Thyroid gland (tissue), 4 donors: ENCODE data around the gene OAS2. TPM values are rescaled to one million over a fixed set of nuclear protein-coding genes. Genes with fewer than 3 reads are reported as not detected.

Experiments
- DNase-seq, 2 donors: peaks; one replicate each; pipeline ENCODE4 v3.0.0-alpha.2; 2019
- H3K27ac ChIP-seq, 3 donors: fragments of 200-600 bp; sonication (generic); 1 replicate in 2 of 3; 2 replicates in 1 of 3; pipeline ENCODE4 v1.5.1; 2016 to 2019; ENCODE audit warnings: mild to moderate bottlenecking in 1 of 3, moderate library complexity in 1 of 3
- H3K27me3 ChIP-seq: fragments of 200-600 bp; sonication (generic); one replicate; pipeline ENCODE4 v1.5.1; 2019
- H3K36me3 ChIP-seq, 2 donors: fragments of 200-600 bp; sonication (generic); one replicate each; pipeline ENCODE4 v1.5.1; 2016 to 2019
- H3K4me1 ChIP-seq, 2 donors: fragments of 200-600 bp; sonication (generic); one replicate each; pipeline ENCODE4 v1.5.1; 2017 to 2019
- H3K4me3 ChIP-seq, 3 donors: fragments of 200-600 bp; sonication (generic); replicated peaks in 1 of 3; 1 replicate in 2 of 3; 2 replicates in 1 of 3; pipeline ENCODE4 v1.5.1; 2016; ENCODE audit warnings: mild to moderate bottlenecking in 1 of 3
- H3K9me3 ChIP-seq: fragments of 200-600 bp; sonication (generic); one replicate; pipeline ENCODE4 v1.5.1; 2017
- POLR2A ChIP-seq, 2 donors: fragments of 450-650 bp; IDR thresholded peaks; one replicate each; pipeline ENCODE4 v1.6.1; 2017; ENCODE audit warnings: antibody characterized with exemption in 2 of 2, mild to moderate bottlenecking in 2 of 2, moderate library complexity in 1 of 2
- WGBS, 2 donors: methylation state at CpG; one replicate each; pipeline ENCODE4 v1.1.5; 2017; 5-methylcytosine and 5-hydroxymethylcytosine counted together
- intact Hi-C: fragments of 100-400 bp; cut with DNase I; formaldehyde crosslinking; loops from one replicate; pipeline ENCODE4 v1.15.1; 2023
- total RNA-seq, 4 donors: library from RNA; depleted of rRNA; stranded (reverse); fragments of >200 nt; gene quantifications; one replicate each; pipeline ENCODE4 v1.2.3, GENCODE V29; 2016
- TF ChIP-seq, protein P1 (sequence below), 6 experiments: fragments of 200-600 bp in 3 of 6; fragments of 450-650 bp in 3 of 6; sonication (generic) in 3 of 6; IDR thresholded peaks; one replicate each; pipeline ENCODE4 v1.5.1; 2016 to 2019; ENCODE audit warnings: antibody characterized with exemption in 6 of 6, mild to moderate bottlenecking in 2 of 6, inconsistent platforms in 1 of 6, moderate library complexity in 1 of 6

OAS2 gene
- total RNA-seq, 4 donors from 2014 or later: 2.7 to 9.1 (median 6.0) TPM

DNA sequence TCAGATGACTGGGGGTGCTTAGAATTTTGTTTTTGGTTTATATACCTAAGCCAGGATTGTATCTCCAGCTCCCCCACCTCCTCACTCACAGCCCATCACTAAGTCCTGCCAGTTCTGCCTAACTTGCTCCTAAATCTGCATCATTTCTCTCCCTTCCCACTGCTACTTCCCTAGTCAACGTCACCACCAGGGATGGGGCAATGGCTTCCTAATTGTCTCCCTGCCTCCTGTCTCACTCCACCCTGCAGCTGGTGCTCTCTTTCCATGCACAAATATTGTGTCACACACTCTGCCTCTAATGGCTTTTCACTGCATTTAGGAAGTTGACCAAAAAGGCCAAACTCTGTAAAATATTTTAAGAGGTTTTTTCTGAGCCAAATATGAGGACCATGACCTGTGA is 11.5 kb downstream of the OAS2 start:
- Histone ChIP-seq H3K4me1 (no peaks in the 10 kb centered on the region), H3K27ac (no peak overlapping the region), H3K9me3 (no peaks in the 10 kb centered on the region), H3K4me3 (no peak overlapping the region), H3K27me3 (no peaks in the 10 kb centered on the region), H3K36me3 (no peaks in the 10 kb centered on the region)
- intact Hi-C loops: no loop called here
- TF ChIP-seq, protein P1, sequence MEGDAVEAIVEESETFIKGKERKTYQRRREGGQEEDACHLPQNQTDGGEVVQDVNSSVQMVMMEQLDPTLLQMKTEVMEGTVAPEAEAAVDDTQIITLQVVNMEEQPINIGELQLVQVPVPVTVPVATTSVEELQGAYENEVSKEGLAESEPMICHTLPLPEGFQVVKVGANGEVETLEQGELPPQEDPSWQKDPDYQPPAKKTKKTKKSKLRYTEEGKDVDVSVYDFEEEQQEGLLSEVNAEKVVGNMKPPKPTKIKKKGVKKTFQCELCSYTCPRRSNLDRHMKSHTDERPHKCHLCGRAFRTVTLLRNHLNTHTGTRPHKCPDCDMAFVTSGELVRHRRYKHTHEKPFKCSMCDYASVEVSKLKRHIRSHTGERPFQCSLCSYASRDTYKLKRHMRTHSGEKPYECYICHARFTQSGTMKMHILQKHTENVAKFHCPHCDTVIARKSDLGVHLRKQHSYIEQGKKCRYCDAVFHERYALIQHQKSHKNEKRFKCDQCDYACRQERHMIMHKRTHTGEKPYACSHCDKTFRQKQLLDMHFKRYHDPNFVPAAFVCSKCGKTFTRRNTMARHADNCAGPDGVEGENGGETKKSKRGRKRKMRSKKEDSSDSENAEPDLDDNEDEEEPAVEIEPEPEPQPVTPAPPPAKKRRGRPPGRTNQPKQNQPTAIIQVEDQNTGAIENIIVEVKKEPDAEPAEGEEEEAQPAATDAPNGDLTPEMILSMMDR (IDR thresholded peaks at IDR 0.05): no peak
- no peak for TF ChIP-seq POLR2A (IDR thresholded peaks at IDR 0.05)
- no peak for DNase-seq
- 58 to 79% methylated on average over 1 of the region's 1 CpG for WGBS, 2 donors

DNA sequence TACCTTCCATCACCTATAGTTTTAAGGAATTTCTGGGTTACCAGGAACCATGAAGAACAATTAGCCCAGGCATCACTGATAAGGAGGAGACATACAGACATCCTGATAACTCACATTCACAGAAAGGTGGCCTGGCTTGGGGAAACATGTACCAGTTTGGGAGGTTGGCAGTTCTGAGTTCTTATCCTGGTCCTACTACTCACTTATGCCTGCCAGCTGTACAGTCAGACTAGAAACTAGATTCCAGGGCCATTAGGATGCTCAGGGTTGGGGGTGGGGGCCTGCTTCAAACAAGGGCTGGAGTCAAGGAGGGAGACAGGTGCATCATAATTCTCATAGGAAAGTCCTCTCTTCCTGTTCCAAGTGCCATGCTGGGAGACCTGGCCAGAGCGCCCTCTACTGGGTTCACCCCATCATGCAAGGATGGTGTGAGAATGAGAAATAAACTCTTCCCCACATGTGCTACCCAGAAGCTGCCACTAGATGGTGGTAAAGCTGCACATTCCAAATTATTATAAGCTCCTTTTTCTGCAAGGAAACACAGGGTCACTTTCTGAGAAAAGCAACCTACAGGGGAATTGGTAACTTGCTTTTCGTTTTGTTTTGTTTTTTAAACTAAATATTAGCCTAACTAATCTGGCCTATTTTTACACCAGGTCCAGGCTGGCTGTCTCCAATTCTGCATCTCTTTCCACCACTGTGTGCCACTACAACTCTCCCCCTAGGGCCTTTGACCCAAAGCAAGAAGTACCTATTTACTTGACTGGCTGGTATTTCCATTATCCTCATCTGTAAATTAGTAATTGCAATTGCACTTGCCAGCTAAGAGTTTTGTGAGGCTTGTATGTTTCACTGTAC is 14.5 kb downstream of the OAS2 start:
- WGBS, 2 donors: 3% methylated on average over 2 of the region's 2 CpGs
- Histone ChIP-seq H3K27ac (no peak overlapping the region), H3K4me3 (no peak overlapping the region), H3K36me3 (no peaks in the 10 kb centered on the region), H3K4me1 (no peaks in the 10 kb centered on the region), H3K9me3 (no peaks in the 10 kb centered on the region), H3K27me3 (no peaks in the 10 kb centered on the region)
- intact Hi-C loops: no loop called here
- peak; percentile 25 to 45 for DNase-seq
- TF ChIP-seq POLR2A (IDR thresholded peaks at IDR 0.05): no peak
- TF ChIP-seq, protein P1 (IDR thresholded peaks at IDR 0.05): peak; percentile 47 to 93 (median 69)

DNA sequence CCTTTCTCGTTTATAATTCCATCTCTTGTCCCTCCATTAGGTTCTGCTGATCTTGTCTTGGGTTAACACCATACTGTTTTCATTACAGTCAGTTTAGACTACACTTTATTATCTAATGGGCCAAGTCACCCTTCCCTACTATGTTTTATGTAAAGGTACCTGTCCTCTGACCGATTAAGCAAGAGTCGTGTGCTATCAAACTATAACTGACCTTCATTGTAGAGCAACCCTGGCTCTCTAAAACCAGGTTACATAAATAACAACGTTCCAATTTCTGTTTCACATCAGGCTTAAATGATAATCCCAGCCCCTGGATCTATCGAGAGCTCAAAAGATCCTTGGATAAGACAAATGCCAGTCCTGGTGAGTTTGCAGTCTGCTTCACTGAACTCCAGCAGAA is 16.7 kb downstream of the OAS2 start:
- intact Hi-C loops: no loop called here
- no peak for TF ChIP-seq POLR2A (IDR thresholded peaks at IDR 0.05)
- TF ChIP-seq, protein P1 (IDR thresholded peaks at IDR 0.05): no peak
- Histone ChIP-seq H3K36me3 (peaks cover 0 to 7% of the 10 kb centered on the region in 2 donors), H3K27me3 (no peaks in the 10 kb centered on the region), H3K4me1 (no peaks in the 10 kb centered on the region), H3K9me3 (no peaks in the 10 kb centered on the region), H3K4me3 (no peak overlapping the region), H3K27ac (no peak overlapping the region)
- no peak for DNase-seq
- 77 to 78% methylated on average over 5 of the region's 5 CpGs for WGBS, 2 donors

DNA sequence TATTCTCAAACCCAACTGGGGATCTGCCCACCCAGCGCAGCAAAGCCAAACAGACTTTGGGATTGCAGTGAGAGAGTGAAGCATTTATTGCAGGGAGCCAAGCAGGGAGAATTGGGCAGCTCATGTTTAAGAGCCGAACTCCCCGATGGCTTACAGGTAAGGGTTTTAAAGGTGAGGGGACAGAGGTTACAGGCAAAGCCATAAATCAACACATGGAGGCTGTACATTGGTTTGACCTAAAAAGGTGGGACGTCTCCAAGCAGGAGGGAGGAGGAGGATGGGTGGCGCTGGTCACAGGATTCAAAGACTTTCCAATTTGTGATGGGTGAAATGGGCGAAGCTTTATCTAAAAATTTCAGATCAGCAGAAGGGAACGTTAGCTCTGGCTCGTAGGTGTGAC is 18.2 kb downstream of the OAS2 start:
- TF ChIP-seq, protein P1 (IDR thresholded peaks at IDR 0.05): no peak
- TF ChIP-seq POLR2A (IDR thresholded peaks at IDR 0.05): no peak
- H3K4me3 ChIP-seq: no peak overlapping the region
- 86 to 89% methylated on average over 8 of the region's 8 CpGs for WGBS, 2 donors
- intact Hi-C loops: no loop called here
- peaks cover 0 to 7% of the 10 kb centered on the region in 2 donors for H3K36me3 ChIP-seq
- DNase-seq: no peak
- H3K4me1 ChIP-seq: no peaks in the 10 kb centered on the region
- no peaks in the 10 kb centered on the region for H3K27me3 ChIP-seq
- no peak overlapping the region for H3K27ac ChIP-seq
- H3K9me3 ChIP-seq: no peaks in the 10 kb centered on the region

DNA sequence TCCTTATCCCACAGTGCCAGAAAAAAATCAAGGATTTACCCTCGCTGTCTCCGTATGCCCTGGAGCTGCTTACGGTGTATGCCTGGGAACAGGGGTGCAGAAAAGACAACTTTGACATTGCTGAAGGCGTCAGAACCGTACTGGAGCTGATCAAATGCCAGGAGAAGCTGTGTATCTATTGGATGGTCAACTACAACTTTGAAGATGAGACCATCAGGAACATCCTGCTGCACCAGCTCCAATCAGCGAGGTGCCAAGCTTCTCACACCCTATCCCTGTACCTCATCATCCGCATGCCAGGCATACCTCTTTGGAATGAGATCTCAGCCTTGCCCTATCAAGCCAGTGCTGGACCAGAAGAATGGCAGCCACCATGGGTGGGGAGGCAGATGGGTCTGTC is 19.2 kb downstream of the OAS2 start:
- Histone ChIP-seq H3K4me3 (no peak overlapping the region), H3K9me3 (no peaks in the 10 kb centered on the region), H3K4me1 (no peaks in the 10 kb centered on the region), H3K27me3 (no peaks in the 10 kb centered on the region), H3K27ac (no peak overlapping the region), H3K36me3 (peaks cover 0 to 7% of the 10 kb centered on the region in 2 donors)
- TF ChIP-seq, protein P1 (IDR thresholded peaks at IDR 0.05): no peak
- TF ChIP-seq POLR2A (IDR thresholded peaks at IDR 0.05): no peak
- 88 to 92% methylated on average over 7 of the region's 7 CpGs for WGBS, 2 donors
- intact Hi-C loops: no loop called here
- no peak for DNase-seq
